Endodermal cell (in vitro differentiated cells): ENCODE measurements around the gene CFAP44. TPM values are rescaled to one million over a fixed set of nuclear protein-coding genes. Genes with fewer than 3 reads are reported as not detected.

ENCODE experiments used
- DNase-seq: peaks from one replicate; pipeline ENCODE4 v3.0.0-alpha.2; 2017
- H3K27ac ChIP-seq: 2 replicates; pipeline ENCODE4 v1.5.1; 2013; ENCODE audit warnings: mild to moderate bottlenecking, low read depth, low read length, moderate library complexity
- H3K27me3 ChIP-seq: 2 replicates; pipeline ENCODE4 v1.6.1; 2013; ENCODE audit warnings: mild to moderate bottlenecking, low read length, moderate library complexity; ENCODE audit not compliant: insufficient read depth, control insufficient read depth, poor library complexity, severe bottlenecking
- H3K36me3 ChIP-seq: 2 replicates; pipeline ENCODE4 v1.7.0; 2013; ENCODE audit warnings: mild to moderate bottlenecking, low read length, moderate library complexity; ENCODE audit not compliant: control insufficient read depth, insufficient read depth
- H3K4me1 ChIP-seq: one replicate; pipeline ENCODE4 v1.7.0; 2013; ENCODE audit warnings: low read length; ENCODE audit not compliant: control insufficient read depth, insufficient read depth
- H3K4me3 ChIP-seq: 2 replicates; pipeline ENCODE4 v1.5.1; 2013; ENCODE audit warnings: mild to moderate bottlenecking, low read length, moderate library complexity
- H3K9ac ChIP-seq: 2 replicates; pipeline ENCODE4 v1.6.1; 2013; ENCODE audit warnings: mild to moderate bottlenecking, low read length, moderate library complexity; ENCODE audit not compliant: poor library complexity, severe bottlenecking; ENCODE audit errors: extremely low read depth
- H3K9me3 ChIP-seq: 2 replicates; pipeline ENCODE4 v1.6.1; 2013; ENCODE audit warnings: mild to moderate bottlenecking, low read length, moderate library complexity; ENCODE audit not compliant: control insufficient read depth
- H3K27ac Mint-ChIP-seq: 2 replicates; pipeline ENCODE4 v1.8.0; 2020; ENCODE audit warnings: mixed read lengths
- H3K27me3 Mint-ChIP-seq: 2 replicates; pipeline ENCODE4 v1.8.0; 2021; ENCODE audit warnings: mild to moderate bottlenecking, mixed read lengths; ENCODE audit not compliant: insufficient read depth
- H3K36me3 Mint-ChIP-seq: 2 replicates; pipeline ENCODE4 v1.8.0; 2020; ENCODE audit warnings: low read depth, mixed read lengths
- H3K4me1 Mint-ChIP-seq: 2 replicates; pipeline ENCODE4 v1.8.0; 2020; ENCODE audit warnings: mixed read lengths
- H3K4me3 Mint-ChIP-seq: 2 replicates; pipeline ENCODE4 v1.8.0; 2020; ENCODE audit warnings: mild to moderate bottlenecking, moderate library complexity, mixed read lengths
- H3K9me3 Mint-ChIP-seq: 2 replicates; pipeline ENCODE4 v1.8.0; 2020; ENCODE audit warnings: mild to moderate bottlenecking, mixed read lengths
- CTCF ChIP-seq: fragments of 200-600 bp; sonication (generic); conservative IDR thresholded peaks from 2 replicates; pipeline ENCODE4 v1.5.0; 2021; ENCODE audit warnings: antibody characterized with exemption, mild to moderate bottlenecking
- WGBS, 2 experiments: methylation state at CpG; one replicate each; pipeline versions ENCODE4 v1.1.5 to v1.1.7; 2013; ENCODE audit warnings: missing lambda C conversion rate in 2 of 2, mixed read lengths in 1 of 2; ENCODE audit not compliant: insufficient coverage in 1 of 2, insufficient read length in 1 of 2; 5-methylcytosine and 5-hydroxymethylcytosine counted together
- microRNA-seq: library from miRNA; unstranded; fragments of <30 nt; microRNA quantifications from one replicate; pipeline ENCODE4 v1.2.0, GENCODE V29; 2020; ENCODE audit warnings: borderline microRNAs expressed
- total RNA-seq, 2 donors: library from RNA; stranded (reverse); fragmentation: NEBNext Ultra II Directional in 1 of 2; extraction: Animal tissue kit (Norgen Biotek cat#: 25700) in 1 of 2; gene quantifications; 2 replicates in 1 of 2; 3 replicates in 1 of 2; pipeline ENCODE4 v1.2.1, GENCODE V29; 2021

CFAP44 gene
- total RNA-seq, 2 donors from 2014 or later, result 1.7 to 3.1 TPM

DNA sequence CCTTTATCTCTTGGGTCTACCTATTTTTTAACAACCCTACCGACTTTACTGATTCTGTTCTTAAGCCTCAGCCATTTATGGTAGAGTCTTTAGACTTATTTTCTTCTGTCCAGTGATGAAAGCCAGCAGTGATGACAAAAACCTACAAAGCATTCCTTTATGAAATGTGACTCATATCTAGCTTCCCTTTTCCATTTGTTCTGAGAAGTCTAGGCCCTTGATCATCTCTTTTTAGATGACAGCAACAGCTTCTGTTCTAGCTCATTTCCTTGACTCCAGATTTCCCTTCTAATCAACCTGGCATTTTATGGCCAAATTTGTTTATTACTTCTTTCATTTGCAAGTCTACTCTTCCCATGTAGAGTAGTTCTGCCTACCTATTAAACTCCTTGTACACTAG lies 36.1 kb downstream of the CFAP44 start:
- no peak overlapping the region for H3K4me3 Mint-ChIP-seq
- 84 to 100% methylated on average over 1 of the region's 1 CpG for WGBS, 2 experiments
- H3K9me3 Mint-ChIP-seq, result peaks cover 2% of the 10 kb centered on the region
- no peaks in the 10 kb centered on the region for H3K36me3 ChIP-seq
- no peaks in the 10 kb centered on the region for H3K4me1 Mint-ChIP-seq
- H3K27me3 ChIP-seq, result no peaks in the 10 kb centered on the region
- DNase-seq, result no peak
- no peak overlapping the region for H3K27ac ChIP-seq
- H3K4me1 ChIP-seq, result no peaks in the 10 kb centered on the region
- no peak overlapping the region for H3K9ac ChIP-seq
- H3K9me3 ChIP-seq, result no peaks in the 10 kb centered on the region
- H3K36me3 Mint-ChIP-seq, result no peaks in the 10 kb centered on the region
- no peak overlapping the region for H3K4me3 ChIP-seq
- H3K27ac Mint-ChIP-seq, result no peak overlapping the region
- H3K27me3 Mint-ChIP-seq, result no peaks in the 10 kb centered on the region
- no peak for TF ChIP-seq CTCF

GRCh38 chr3:113404637-113405036 lies 36.7 kb downstream of the CFAP44 start:
- no peaks in the 10 kb centered on the region for H3K36me3 ChIP-seq
- H3K4me3 ChIP-seq, result no peak overlapping the region
- no peak overlapping the region for H3K4me3 Mint-ChIP-seq
- H3K4me1 Mint-ChIP-seq, result no peaks in the 10 kb centered on the region
- no peak overlapping the region for H3K27ac Mint-ChIP-seq
- H3K9me3 ChIP-seq, result no peaks in the 10 kb centered on the region
- H3K9me3 Mint-ChIP-seq, result no peaks in the 10 kb centered on the region
- H3K36me3 Mint-ChIP-seq, result no peaks in the 10 kb centered on the region
- H3K4me1 ChIP-seq, result no peaks in the 10 kb centered on the region
- 92% methylated on average over 1 of the region's 1 CpG; no CpG with 5 or more reads in 1 of the 2 experiments for WGBS, 2 experiments
- TF ChIP-seq CTCF, result no peak
- H3K27me3 ChIP-seq, result no peaks in the 10 kb centered on the region
- H3K27me3 Mint-ChIP-seq, result no peaks in the 10 kb centered on the region
- H3K27ac ChIP-seq, result no peak overlapping the region
- no peak for DNase-seq
- no peak overlapping the region for H3K9ac ChIP-seq

Small RNA genes lying within 50 kb of the gene (microRNA-seq; reads per million reads assigned to microRNA genes)
- gene MIR8076, result not detected

Other genes with a start within 250 kb of the CFAP44 start
- 10 to 100 TPM in 1 of 2 donors, 1 to 10 TPM in 1; 9.8 to 12.3 TPM for gene BOC, start 229.9 kb downstream of the CFAP44 start, total RNA-seq
- gene SPICE1, start 73.7 kb upstream of the CFAP44 start, total RNA-seq, result 10 to 100 TPM; 20.7 to 36.2 TPM
- not detected for gene SIDT1, start 91.1 kb upstream of the CFAP44 start, total RNA-seq